ENCODE measurements around the gene HIPK2. TPM values are rescaled to one million over a fixed set of nuclear protein-coding genes. Genes with fewer than 3 reads are reported as not detected.

HIPK2 gene
- total RNA-seq, 1 experiment from 2014 or later: 8.6 TPM

GRCh38 chr7:139654276-139655181 is 123.3 kb downstream of the HIPK2 start:
- no peaks in the 10 kb centered on the region for H3K36me3 ChIP-seq (replicated peaks; ENCODE audit: control insufficient read depth, insufficient read depth, low read length)
- no peak overlapping the region for H3K4me3 ChIP-seq (ENCODE audit: insufficient read depth, low read depth, low read length)
- no peak for DNase-seq
- no peaks in the 10 kb centered on the region for H3K27me3 ChIP-seq (ENCODE audit: control insufficient read depth, insufficient read depth, low read length)

GRCh38 chr7:139651914-139652313 is 125.9 kb downstream of the HIPK2 start:
- H3K36me3 ChIP-seq (replicated peaks; ENCODE audit: control insufficient read depth, insufficient read depth, low read length): no peaks in the 10 kb centered on the region
- no peak overlapping the region for H3K4me3 ChIP-seq (ENCODE audit: insufficient read depth, low read depth, low read length)
- DNase-seq: no peak
- no peaks in the 10 kb centered on the region for H3K27me3 ChIP-seq (ENCODE audit: control insufficient read depth, insufficient read depth, low read length)

GRCh38 chr7:139651308-139651707 is 126.5 kb downstream of the HIPK2 start:
- Histone ChIP-seq H3K27me3 (ENCODE audit: control insufficient read depth, insufficient read depth, low read length) (no peaks in the 10 kb centered on the region), H3K36me3 (replicated peaks; ENCODE audit: control insufficient read depth, insufficient read depth, low read length) (no peaks in the 10 kb centered on the region), H3K4me3 (ENCODE audit: insufficient read depth, low read depth, low read length) (no peak overlapping the region)
- DNase-seq: no peak

- no peak for DNase-seq
- H3K27me3 ChIP-seq (ENCODE audit: control insufficient read depth, insufficient read depth, low read length): no peaks in the 10 kb centered on the region
- H3K4me3 ChIP-seq (ENCODE audit: insufficient read depth, low read depth, low read length): no peak overlapping the region
- H3K36me3 ChIP-seq (replicated peaks; ENCODE audit: control insufficient read depth, insufficient read depth, low read length): no peaks in the 10 kb centered on the region
These were observed 127.2 kb downstream of the HIPK2 start for GRCh38 chr7:139650429-139651100.

GRCh38 chr7:139648941-139649425 is 128.8 kb downstream of the HIPK2 start:
- Histone ChIP-seq H3K4me3 (ENCODE audit: insufficient read depth, low read depth, low read length) (no peak overlapping the region), H3K27me3 (ENCODE audit: control insufficient read depth, insufficient read depth, low read length) (no peaks in the 10 kb centered on the region), H3K36me3 (replicated peaks; ENCODE audit: control insufficient read depth, insufficient read depth, low read length) (no peaks in the 10 kb centered on the region)
- no peak for DNase-seq

GRCh38 chr7:139648391-139648861 is 129.4 kb downstream of the HIPK2 start:
- no peaks in the 10 kb centered on the region for H3K36me3 ChIP-seq (replicated peaks; ENCODE audit: control insufficient read depth, insufficient read depth, low read length)
- DNase-seq: peak; percentile 59
- no peaks in the 10 kb centered on the region for H3K27me3 ChIP-seq (ENCODE audit: control insufficient read depth, insufficient read depth, low read length)
- H3K4me3 ChIP-seq (ENCODE audit: insufficient read depth, low read depth, low read length): no peak overlapping the region

- H3K27me3 ChIP-seq (ENCODE audit: control insufficient read depth, insufficient read depth, low read length): no peaks in the 10 kb centered on the region
- no peaks in the 10 kb centered on the region for H3K36me3 ChIP-seq (replicated peaks; ENCODE audit: control insufficient read depth, insufficient read depth, low read length)
- H3K4me3 ChIP-seq (ENCODE audit: insufficient read depth, low read depth, low read length): no peak overlapping the region
- DNase-seq: no peak
These were observed 129.9 kb downstream of the HIPK2 start for GRCh38 chr7:139647814-139648390.

GRCh38 chr7:139647085-139647484 is 130.7 kb downstream of the HIPK2 start:
- H3K36me3 ChIP-seq (replicated peaks; ENCODE audit: control insufficient read depth, insufficient read depth, low read length): no peaks in the 10 kb centered on the region
- H3K27me3 ChIP-seq (ENCODE audit: control insufficient read depth, insufficient read depth, low read length): no peaks in the 10 kb centered on the region
- H3K4me3 ChIP-seq (ENCODE audit: insufficient read depth, low read depth, low read length): no peak overlapping the region
- no peak for DNase-seq

GRCh38 chr7:139646566-139646965 is 131.2 kb downstream of the HIPK2 start:
- no peaks in the 10 kb centered on the region for H3K36me3 ChIP-seq (replicated peaks; ENCODE audit: control insufficient read depth, insufficient read depth, low read length)
- H3K4me3 ChIP-seq (ENCODE audit: insufficient read depth, low read depth, low read length): no peak overlapping the region
- no peaks in the 10 kb centered on the region for H3K27me3 ChIP-seq (ENCODE audit: control insufficient read depth, insufficient read depth, low read length)
- no peak for DNase-seq

- Histone ChIP-seq H3K36me3 (replicated peaks; ENCODE audit: control insufficient read depth, insufficient read depth, low read length) (no peaks in the 10 kb centered on the region), H3K27me3 (ENCODE audit: control insufficient read depth, insufficient read depth, low read length) (no peaks in the 10 kb centered on the region), H3K4me3 (ENCODE audit: insufficient read depth, low read depth, low read length) (no peak overlapping the region)
- DNase-seq: peak; percentile 84
These were observed 131.9 kb downstream of the HIPK2 start for GRCh38 chr7:139645572-139646523.

- Histone ChIP-seq H3K4me3 (ENCODE audit: insufficient read depth, low read depth, low read length) (no peak overlapping the region), H3K36me3 (replicated peaks; ENCODE audit: control insufficient read depth, insufficient read depth, low read length) (no peaks in the 10 kb centered on the region), H3K27me3 (ENCODE audit: control insufficient read depth, insufficient read depth, low read length) (no peaks in the 10 kb centered on the region)
- DNase-seq: no peak
These were observed 133.7 kb downstream of the HIPK2 start for GRCh38 chr7:139643951-139644585.

- no peak for DNase-seq
- Histone ChIP-seq H3K4me3 (ENCODE audit: insufficient read depth, low read depth, low read length) (no peak overlapping the region), H3K27me3 (ENCODE audit: control insufficient read depth, insufficient read depth, low read length) (no peaks in the 10 kb centered on the region), H3K36me3 (replicated peaks; ENCODE audit: control insufficient read depth, insufficient read depth, low read length) (no peaks in the 10 kb centered on the region)
These were observed 135.5 kb downstream of the HIPK2 start for GRCh38 chr7:139642283-139642682.

- no peak for DNase-seq
- H3K4me3 ChIP-seq (ENCODE audit: insufficient read depth, low read depth, low read length): no peak overlapping the region
- H3K27me3 ChIP-seq (ENCODE audit: control insufficient read depth, insufficient read depth, low read length): no peaks in the 10 kb centered on the region
- no peaks in the 10 kb centered on the region for H3K36me3 ChIP-seq (replicated peaks; ENCODE audit: control insufficient read depth, insufficient read depth, low read length)
These were observed 136.3 kb downstream of the HIPK2 start for GRCh38 chr7:139641337-139641992.
